Fibroblast of skin of left biceps (primary cell): Measurements from ENCODE around the gene GIT2.
"Not testable (repeated sequence)": the region's sequence is repeated elsewhere in the genome, so short reads cannot be mapped to it uniquely, and the experiment has no call there.

Experiments
- DNase-seq, 2 experiments: peaks; one replicate each; pipeline ENCODE4 v3.0.0-alpha.2; 2013; ENCODE audit warnings: low read depth in 2 of 2

Gene GIT2

GRCh38 chr12:109995686-109996482 is at the start of gene GIT2:
Gene GIT2, minus strand, starts transcription at chr12:109996368. Its CDS starts 144 bp downstream, at chr12:109996224.
- DNase-seq: peak; percentile 59 to 68

DNA sequence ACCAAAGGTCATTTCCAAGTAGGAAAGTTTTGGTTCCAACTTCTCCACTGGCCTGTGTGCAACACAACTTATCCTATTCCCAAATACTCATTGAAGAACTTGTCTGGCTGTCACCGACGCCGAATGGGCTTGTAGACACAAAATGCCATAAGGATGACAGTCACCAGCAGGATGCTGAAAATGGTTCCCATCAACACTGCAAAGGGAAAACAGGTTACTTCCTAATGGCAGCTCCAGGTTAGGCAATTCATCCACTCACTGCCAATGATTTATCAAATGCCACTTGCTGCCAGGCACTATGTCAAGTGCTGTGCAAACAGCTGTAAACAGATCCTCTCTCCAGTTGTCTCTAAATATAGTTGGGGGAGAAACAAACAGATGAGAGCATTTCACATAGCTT is 46.1 kb upstream of the GIT2 start:
- DNase-seq: no peak

DNA sequence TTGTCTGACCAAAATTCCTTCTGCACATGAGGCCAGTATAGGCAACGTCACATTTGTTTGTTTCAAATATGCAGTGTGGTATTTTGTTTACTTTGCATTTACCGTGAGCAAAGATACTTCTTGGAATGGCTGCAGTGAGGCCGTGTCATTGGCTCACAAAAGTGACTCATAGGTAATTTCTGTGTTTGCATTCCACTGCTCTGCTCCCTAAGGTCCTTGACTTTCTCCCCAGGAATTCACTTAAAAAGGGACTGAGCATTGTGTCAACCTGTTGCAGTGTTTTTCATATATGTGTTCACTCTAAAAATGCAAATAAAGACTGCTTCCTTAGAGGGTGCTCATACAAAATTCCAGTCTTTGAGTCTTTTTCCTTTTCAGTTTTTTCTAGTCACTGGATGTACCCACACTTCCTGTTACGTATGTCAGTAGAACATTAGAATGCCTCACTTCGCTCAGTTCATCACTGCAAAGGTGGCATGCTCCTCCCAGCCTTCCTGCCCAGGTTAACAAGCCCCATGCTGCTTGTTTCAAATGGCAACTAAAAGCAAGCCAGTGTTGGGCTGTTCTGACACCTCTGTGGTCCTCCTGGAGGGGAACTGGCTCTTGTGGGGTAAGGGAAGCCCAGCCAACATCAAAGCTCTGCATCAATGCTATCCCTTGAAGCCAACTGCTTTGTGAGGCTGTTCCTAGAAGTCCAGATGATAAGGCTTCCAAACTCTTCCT is 43.1 kb upstream of the GIT2 start:
- peak; percentile 76 to 78 for DNase-seq

GRCh38 chr12:110038741-110039084 is 42.5 kb upstream of the GIT2 start:
- DNase-seq: no peak

DNA sequence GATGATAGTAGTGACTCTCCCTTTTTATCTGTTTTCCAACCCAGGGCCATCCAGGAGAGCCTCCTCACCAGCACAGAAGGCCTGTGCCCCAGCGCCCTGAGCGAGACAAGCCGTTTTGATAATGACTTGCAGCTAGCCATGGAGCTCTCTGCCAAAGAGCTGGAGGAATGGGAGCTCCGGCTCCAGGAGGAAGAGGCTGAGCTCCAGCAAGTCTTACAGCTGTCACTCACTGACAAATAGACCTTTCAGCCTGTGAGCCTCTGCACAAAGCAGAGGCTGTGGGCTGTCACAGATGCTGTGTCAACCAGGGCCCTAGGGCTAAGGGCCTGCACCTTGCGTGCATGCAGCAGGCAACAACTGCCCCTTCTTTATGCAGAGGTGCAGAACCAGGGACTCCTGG is 41.1 kb upstream of the GIT2 start:
- no peak for DNase-seq

DNA sequence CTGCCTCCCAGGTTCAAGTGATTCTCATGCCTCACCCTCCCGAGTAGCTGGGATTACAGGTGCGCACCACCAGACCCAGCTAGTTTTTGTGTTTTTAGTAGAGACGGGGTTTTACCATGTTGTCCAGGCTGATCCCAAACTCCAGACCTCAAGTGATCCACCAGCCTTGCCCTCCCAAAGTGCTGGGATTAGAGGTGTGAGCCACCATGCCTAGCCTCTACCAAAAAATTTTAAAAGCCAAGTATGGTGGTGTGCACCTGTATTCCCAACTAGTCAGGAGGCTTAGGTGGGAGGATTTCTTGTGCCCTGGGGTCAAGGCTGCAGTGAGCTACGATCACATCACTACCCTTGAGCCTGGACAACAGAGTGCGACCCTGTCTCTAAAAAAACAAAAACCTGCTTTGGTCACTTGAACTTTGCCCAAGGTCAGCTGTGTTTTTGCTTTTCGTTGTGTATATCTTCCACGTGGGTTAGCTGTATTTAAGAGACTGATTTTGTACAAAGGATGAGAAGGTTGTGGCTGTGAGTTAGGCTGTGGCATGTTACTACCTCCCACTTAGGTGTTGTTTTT is 39.5 kb upstream of the GIT2 start:
- DNase-seq: no peak

DNA sequence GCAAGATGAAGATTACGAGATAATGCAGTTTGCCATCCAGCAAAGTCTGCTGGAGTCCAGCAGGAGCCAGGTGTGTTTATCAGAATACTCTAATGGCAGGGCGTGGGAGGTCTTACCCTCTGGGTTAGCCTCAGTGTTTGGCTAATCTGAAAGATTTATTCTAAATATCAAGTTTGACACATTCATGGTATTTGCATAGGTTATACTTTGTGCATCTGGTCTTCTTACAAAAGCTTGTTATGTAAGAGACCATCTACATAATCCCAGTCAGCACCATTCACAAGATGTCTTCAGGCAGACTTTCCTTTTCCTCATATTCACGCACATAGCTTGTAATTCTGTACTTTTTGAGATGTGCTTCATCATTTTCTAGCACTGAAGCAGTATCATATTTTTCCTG is 37.7 kb upstream of the GIT2 start:
- no peak for DNase-seq

DNA sequence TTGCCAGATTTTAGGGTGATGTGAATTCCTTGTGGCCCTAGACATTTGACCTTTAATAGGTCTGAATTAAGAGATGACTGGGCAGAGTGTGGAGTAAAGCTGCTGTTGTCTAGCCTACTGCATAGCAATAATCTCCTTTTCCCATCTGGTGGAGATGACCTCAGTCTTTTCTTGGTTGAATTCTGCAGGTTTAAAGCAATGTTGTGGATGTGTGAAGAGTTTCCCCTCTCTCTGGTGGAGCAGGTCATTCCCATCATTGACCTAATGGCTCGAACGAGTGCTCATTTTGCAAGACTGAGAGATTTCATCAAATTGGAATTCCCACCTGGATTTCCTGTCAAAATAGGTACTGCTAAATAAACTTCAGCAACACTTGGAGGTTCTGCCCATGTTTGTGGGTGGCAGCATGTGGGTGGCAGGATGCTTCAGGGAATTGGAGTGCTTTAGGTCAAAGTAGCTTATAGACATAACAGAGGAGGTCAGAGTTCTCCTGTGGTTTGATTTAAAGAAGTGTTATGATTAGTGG is 33.2 kb upstream of the GIT2 start:
- DNase-seq: no peak

GRCh38 chr12:110028323-110028722 is 32.2 kb upstream of the GIT2 start:
- DNase-seq: no peak

- DNase-seq: no peak
These were observed 27.9 kb upstream of the GIT2 start for GRCh38 chr12:110024051-110024450.

DNA sequence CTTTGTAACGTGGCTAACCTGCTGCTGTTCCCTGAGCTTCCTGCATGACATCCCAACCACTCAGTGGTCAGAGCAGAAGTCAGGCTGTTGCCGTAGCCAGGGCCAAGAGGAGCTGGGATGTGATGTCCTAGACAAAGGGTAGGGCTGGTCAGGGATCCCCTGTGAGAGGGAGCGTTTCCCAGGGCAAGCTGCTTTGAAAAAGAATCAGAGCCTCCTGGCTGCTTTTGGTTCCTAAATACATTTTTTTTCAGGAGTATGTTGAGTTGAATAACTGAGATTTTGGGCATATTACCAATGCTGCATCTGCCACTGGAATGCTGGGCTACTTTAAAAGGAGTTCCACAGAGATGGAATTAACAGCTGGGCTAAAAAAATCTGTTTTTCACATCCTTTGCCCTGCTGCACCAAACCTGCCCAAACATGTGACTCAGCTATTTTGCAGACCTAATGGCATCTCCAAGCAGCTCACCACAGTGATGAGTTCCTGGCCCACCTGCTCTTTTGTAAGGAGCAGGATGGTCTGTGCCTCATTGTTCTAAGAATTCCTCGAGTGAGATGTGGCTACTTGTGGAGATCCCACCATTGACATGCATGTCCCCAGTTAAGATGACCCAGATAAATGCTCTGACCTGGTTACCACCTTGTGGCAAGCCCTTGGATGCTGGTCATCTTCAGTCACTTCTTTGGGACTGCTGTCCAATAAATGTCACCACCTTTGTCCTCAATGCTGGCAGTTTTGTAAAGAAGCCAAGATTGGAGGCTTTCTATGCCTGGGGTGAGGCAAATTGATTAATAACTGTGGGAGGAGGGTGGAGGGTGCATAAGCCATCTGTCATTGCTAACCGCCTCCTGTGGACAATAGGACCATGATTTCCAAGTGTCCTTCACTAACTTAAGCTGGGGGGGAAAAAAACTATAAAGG is 27.2 kb upstream of the GIT2 start:
- peak; percentile 58 to 67 for DNase-seq

DNA sequence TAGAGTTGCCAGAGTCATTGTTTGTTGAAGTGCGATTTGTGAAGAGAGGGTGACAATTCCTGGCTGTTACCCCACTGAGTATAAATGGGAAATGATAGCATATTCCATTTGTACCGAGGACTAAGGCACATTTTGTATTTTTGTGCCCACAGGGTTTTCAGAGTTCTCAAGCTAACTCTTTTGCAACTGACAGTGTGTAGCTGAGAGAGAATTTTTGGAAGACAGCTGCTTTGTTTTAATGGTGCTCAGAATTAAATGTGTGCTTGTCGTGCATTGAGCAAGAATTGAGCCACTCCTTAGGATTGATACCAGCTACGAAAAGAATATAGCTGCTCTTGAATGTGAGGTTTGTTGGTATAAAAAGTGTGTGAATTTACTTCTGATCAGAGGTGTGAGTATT is 24.8 kb upstream of the GIT2 start:
- DNase-seq: no peak

DNA sequence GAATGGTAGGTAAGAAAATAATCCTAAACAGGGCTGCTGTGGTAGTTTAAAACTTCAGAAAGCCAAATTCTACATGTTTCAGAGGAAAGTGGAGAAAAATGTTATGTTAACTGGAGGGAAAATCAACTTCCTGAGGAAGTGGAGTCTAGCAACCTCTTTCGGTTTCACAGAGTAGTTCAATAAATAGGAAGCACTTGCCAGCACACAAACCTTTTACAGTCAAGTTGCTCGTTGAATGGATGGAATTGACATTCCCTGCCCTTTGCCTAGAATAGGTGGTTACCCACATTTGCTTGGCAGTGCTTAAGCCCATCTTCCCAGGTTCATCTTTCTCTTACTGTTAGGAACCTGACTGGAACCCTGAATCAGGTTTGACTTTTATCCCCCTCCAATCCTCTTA is 19.0 kb upstream of the GIT2 start:
- no peak for DNase-seq

GRCh38 chr12:110012659-110013058 is 16.5 kb upstream of the GIT2 start:
- DNase-seq: no peak

DNA sequence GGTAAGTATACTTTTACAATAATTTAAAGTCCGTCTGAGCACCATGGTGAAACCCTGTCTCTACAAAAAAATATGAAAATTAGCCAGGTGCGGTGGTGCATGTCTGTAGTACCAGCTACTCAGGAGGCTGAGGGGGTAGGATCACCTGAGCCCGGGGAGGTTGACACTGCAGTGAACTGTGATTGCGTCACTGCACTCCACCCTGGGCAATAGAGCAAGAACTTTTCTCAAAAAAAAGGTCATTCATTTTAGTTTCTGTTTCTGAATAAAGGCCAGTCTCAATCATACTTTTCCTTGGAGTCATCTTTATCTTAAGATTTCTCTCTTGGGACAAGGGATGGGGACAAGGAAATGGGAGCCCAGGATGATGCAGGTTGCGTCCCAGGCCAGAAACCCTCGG is 16.0 kb upstream of the GIT2 start:
- DNase-seq: no peak

GRCh38 chr12:110010853-110011723 is 14.9 kb upstream of the GIT2 start:
- no peak for DNase-seq

GRCh38 chr12:110008681-110009398 is 12.7 kb upstream of the GIT2 start:
- DNase-seq: not testable (repeated sequence)

DNA sequence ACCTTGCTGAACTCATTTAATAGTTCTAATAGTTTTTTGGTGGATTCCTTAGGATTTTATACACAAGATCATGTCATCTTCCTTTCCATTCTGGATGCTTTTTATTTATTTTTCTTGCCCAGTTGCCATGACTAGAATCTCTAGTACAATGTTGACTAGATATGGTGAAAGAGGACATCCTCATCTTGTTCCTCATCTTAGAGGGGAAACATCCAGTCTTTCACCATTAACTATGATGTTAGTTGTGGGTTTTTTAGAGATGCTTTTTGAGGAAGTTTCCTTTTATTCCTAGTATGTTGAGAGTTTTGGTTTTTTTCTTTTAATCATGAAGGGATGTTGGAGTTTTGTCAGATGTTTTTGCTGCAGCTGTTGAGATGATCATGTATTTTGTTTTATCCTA is 11.7 kb upstream of the GIT2 start:
- no peak for DNase-seq

DNA sequence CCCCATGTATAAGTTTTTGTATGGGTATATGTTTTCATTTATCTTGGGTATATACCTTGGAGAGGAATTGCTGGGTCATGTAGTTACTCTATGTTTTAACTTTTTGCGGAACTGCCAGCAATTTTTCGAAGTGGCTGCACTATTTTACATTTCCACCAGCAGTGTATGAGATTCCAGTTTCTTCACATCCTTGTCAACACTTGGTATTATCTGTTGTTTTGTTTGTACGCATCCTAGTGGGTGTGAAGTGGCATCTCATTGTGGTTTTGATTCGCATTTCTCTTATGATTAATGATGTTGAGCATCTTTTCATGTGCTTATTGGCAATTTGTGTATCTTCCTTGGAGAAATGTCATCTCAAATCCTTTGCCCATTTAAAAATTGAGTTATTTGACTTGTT is 9.9 kb upstream of the GIT2 start:
- no peak for DNase-seq

GRCh38 chr12:110005319-110005973 is 9.3 kb upstream of the GIT2 start:
- DNase-seq: no peak
